Muscle layer of duodenum (tissue), 2 donors: ENCODE results near the gene FOXO4.

Source experiments
- H3K27ac ChIP-seq: one replicate; pipeline ENCODE4 v1.7.0; 2013; ENCODE audit warnings: mild to moderate bottlenecking, low read length
- H3K27me3 ChIP-seq: one replicate; pipeline ENCODE4 v1.7.0; 2013; ENCODE audit warnings: low read depth, mild to moderate bottlenecking, control low read depth, low read length
- H3K36me3 ChIP-seq, 2 donors: one replicate each; pipeline ENCODE4 v1.7.0; 2013; ENCODE audit warnings: low read length in 2 of 2, control low read depth in 1 of 2, mild to moderate bottlenecking in 1 of 2; ENCODE audit not compliant: insufficient read depth in 2 of 2, control insufficient read depth in 1 of 2
- H3K4me1 ChIP-seq, 2 donors: one replicate each; pipeline ENCODE4 v1.7.0; 2013; ENCODE audit warnings: low read length in 2 of 2, mild to moderate bottlenecking in 2 of 2, control low read depth in 1 of 2, moderate library complexity in 1 of 2; ENCODE audit not compliant: insufficient read depth in 2 of 2, control insufficient read depth in 1 of 2
- H3K4me3 ChIP-seq, 2 donors: one replicate each; pipeline ENCODE4 v1.7.0; 2013; ENCODE audit warnings: low read length in 2 of 2, low read depth in 1 of 2, mild to moderate bottlenecking in 1 of 2
- H3K9me3 ChIP-seq, 2 donors: one replicate each; pipeline ENCODE4 v1.7.0; 2013; ENCODE audit warnings: low read length in 2 of 2, control low read depth in 1 of 2, mild to moderate bottlenecking in 1 of 2; ENCODE audit not compliant: control insufficient read depth in 1 of 2
- donor health status: healthy.

Gene FOXO4

DNA sequence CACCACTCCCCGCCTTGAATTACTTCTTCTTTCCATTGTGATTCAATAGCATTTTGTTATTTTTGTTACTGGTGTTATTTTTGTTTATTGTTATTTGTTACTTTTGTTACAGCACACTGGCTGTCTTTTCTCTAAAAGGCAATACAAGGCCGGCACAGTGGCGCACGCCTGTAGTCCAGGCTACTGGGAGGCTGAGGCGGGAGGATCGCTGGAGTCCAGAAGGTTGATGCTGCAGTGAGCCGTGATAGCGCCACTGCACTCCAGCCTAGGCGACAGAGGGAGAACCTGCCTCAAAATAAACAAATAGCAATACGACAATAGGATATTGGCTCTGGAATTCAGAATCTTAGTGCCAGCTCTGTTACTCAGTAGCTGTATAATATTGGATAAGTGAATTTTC is 21.7 kb downstream of the FOXO4 start:
- peaks cover 13 to 14% of the 10 kb centered on the region in 2 donors for H3K36me3 ChIP-seq
- peaks cover 2 to 10% of the 10 kb centered on the region in 2 donors for H3K4me1 ChIP-seq
- no peak overlapping the region for H3K4me3 ChIP-seq
- no peaks in the 10 kb centered on the region for H3K27me3 ChIP-seq
- H3K9me3 ChIP-seq: no peaks in the 10 kb centered on the region
- H3K27ac ChIP-seq: no peak overlapping the region

DNA sequence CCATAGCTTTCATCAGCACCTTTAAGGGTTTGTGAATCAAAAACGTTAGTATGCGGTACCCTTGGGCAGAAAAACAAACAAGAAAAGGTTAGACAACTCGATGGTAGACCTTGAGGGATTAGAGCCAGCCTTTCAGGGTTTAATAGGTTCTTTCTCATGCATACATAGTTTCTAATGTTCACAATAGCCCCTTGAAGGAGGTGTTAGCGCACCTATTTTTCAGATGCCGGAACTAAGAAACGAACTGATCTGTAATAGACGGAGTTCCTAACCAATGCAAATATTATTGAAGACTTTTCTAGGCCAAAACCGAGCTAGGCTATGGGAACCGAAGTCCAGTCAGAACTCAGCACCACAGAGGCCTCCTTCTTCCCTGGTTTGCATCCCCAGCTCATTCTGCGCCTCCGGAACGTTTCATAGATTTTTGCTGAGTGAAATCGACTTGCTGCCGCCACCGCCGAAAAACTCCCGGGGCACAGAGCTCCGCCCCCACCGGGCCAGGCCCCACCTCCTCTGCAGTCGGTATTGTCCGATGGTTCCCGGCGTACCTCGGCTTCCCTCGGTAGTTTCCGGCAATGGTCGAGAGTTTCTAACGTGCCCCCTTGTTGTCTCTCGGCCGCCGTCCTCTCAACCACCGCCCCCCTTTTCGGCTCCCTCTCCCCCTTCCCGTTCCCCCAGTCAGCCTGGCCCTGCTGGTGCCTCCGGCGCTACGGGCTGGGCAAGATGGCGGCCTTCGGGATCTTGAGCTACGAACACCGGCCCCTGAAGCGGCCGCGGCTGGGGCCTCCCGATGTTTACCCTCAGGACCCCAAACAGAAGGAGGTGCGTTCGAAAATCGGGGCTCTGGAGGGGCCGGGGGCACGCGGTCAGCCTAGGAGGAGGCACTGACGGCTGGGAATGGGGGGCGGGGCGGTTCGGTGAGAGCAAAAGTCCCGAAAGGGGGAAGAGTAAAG is 22.7 kb downstream of the FOXO4 start, which contains the start of gene MED12:
Gene MED12 (plus strand): TSS at position 565 of the 953 bp plus-strand sequence. CDS start 159 bp downstream, at position 724.
- H3K4me3 ChIP-seq: peak within 1 kb of the TSS; percentile 60 to 79
- peaks cover 2 to 10% of the 10 kb centered on the region in 2 donors for H3K4me1 ChIP-seq
- no peaks in the 10 kb centered on the region for H3K27me3 ChIP-seq
- H3K27ac ChIP-seq: peak within 1 kb of the TSS; percentile 80
- peaks cover 15 to 23% of the 10 kb centered on the region in 2 donors for H3K36me3 ChIP-seq
- no peaks in the 10 kb centered on the region for H3K9me3 ChIP-seq

- Histone ChIP-seq H3K4me1 (peaks cover 2 to 10% of the 10 kb centered on the region in 2 donors), H3K36me3 (peaks cover 22 to 30% of the 10 kb centered on the region in 2 donors), H3K27ac (peak overlapping the region; percentile 63), H3K4me3 (peak overlapping the region; percentile 60 to 79), H3K9me3 (no peaks in the 10 kb centered on the region), H3K27me3 (no peaks in the 10 kb centered on the region)
Observed at GRCh38 chrX:71118985-71119535, 23.4 kb downstream of the FOXO4 start.

GRCh38 chrX:71128166-71128833 is 32.6 kb downstream of the FOXO4 start:
- H3K27me3 ChIP-seq: no peaks in the 10 kb centered on the region
- no peaks in the 10 kb centered on the region for H3K9me3 ChIP-seq
- H3K4me1 ChIP-seq: no peaks in the 10 kb centered on the region
- H3K27ac ChIP-seq: no peak overlapping the region
- peaks cover 51 to 84% of the 10 kb centered on the region in 2 donors for H3K36me3 ChIP-seq
- H3K4me3 ChIP-seq: no peak overlapping the region

DNA sequence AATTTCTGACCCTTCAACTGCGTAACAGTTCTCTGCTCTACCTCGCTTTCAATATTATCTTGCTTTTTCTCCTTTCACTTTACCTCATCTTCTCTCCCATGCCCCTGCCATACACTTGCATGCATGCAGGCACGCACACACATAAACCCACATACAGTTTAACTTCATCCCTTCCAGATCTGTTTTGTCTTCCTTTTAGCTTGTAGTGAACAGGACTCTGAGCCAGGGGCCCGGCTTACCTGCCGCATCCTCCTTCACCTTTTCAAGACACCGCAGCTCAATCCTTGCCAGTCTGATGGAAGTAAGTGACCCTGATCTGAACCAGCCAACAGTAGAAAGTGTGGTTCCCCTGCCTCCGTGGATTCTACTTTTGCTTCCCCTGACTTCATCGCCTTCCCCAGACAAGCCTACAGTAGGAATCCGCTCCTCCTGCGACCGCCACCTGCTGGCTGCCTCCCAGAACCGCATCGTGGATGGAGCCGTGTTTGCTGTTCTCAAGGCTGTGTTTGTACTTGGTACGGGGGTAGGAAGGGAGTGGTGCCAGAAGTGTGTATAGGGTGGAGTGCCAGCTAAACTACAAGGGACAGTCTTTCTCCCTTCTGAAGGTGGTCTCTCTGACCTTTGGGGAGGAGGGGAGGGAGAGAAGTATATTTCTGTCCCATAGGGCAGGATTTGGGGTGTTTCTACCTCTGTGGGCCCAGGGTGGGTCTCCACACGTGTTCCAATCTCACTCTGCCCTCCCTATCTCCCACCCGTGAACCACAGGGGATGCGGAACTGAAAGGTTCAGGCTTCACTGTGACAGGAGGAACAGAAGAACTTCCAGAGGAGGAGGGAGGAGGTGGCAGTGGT is 33.5 kb downstream of the FOXO4 start:
- H3K27me3 ChIP-seq: no peaks in the 10 kb centered on the region
- no peaks in the 10 kb centered on the region for H3K9me3 ChIP-seq
- H3K36me3 ChIP-seq: peaks cover 43 to 81% of the 10 kb centered on the region in 2 donors
- no peaks in the 10 kb centered on the region for H3K4me1 ChIP-seq
- no peak overlapping the region for H3K27ac ChIP-seq
- no peak overlapping the region for H3K4me3 ChIP-seq

DNA sequence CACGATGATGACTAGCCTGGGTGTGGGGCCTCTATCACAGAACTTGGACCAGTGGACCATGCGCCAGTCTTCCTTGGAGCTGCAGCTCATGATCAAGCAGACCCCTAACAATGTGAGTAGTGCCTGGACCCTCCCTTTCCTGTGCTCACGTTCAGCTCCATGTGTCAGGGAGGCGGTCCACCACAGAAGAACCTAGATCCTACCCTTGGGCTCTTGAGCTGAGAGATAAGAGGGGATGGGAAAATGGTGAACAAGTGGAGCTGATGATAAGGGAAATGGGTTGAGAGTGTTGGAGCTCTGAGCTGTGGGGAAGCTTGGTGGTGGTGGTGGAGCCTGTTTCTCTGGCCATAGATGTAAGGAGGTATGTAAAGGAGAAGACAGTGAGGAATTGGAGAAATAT is 35.9 kb downstream of the FOXO4 start:
- H3K36me3 ChIP-seq: peaks cover 50 to 85% of the 10 kb centered on the region in 2 donors

GRCh38 chrX:71140440-71140839 is 44.8 kb downstream of the FOXO4 start:
- H3K9me3 ChIP-seq: no peaks in the 10 kb centered on the region
- H3K4me3 ChIP-seq: no peak overlapping the region
- peaks cover 0 to 18% of the 10 kb centered on the region in 2 donors for H3K4me1 ChIP-seq
- H3K27me3 ChIP-seq: no peaks in the 10 kb centered on the region
- H3K27ac ChIP-seq: no peak overlapping the region
- H3K36me3 ChIP-seq: peaks cover 13 to 43% of the 10 kb centered on the region in 2 donors

More for the DNA sequence above, 35.9 kb downstream of the FOXO4 start:
- no peak overlapping the region for H3K4me3 ChIP-seq
- H3K27ac ChIP-seq: no peak overlapping the region
- no peaks in the 10 kb centered on the region for H3K9me3 ChIP-seq
- no peaks in the 10 kb centered on the region for H3K27me3 ChIP-seq
- H3K4me1 ChIP-seq: no peaks in the 10 kb centered on the region

DNA sequence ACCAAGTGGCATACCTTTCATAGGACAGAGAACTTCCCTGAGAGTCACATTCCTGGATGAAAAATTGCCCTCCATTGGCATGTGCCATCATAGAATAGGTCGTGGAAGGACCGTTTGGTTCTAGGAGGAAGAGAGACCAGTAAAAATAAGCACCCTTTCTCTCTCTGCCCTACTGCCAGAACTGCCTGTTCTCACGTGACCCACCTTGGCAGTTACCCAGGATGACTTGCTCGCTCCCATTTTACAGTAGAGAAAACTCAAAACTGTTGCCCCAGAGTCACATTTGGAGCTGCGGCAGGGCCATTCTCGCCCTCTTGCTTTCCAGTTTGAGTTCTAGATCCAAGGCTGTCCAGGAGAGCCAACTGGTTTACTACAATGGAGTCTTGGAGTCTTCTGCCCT is 47.9 kb downstream of the FOXO4 start:
- H3K4me3 ChIP-seq: no peak overlapping the region
- H3K27ac ChIP-seq: no peak overlapping the region
- H3K27me3 ChIP-seq: no peaks in the 10 kb centered on the region

DNA sequence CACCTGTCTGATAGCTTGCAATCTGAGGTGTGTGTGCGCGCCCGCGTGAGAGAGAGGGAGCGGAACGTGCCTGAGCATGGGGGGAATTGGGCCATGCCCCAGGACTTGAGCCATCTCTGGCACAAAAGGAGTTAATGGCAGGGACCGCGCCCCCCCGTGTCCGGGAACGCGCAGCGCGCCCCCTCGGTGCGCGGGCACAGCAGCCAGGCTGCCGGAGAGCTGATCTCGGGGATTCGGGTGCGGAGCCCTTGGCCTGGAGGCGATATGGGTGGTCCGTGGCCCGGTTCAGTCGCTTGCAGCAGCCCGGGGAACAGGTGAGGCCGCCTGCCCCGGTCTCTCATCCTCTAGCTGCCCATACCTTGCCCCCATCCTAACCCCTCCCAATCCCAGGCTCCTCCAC is 49.0 kb downstream of the FOXO4 start, which contains the start of gene NLGN3:
Gene NLGN3 (plus strand): TSS at position 191 of the 400 bp plus-strand sequence. CDS start 2,909 bp downstream, outside the sequence.
- Histone ChIP-seq H3K27ac (no peak within 1 kb of the TSS), H3K27me3 (no peaks in the 10 kb centered on the region), H3K4me1 (peaks cover 0 to 26% of the 10 kb centered on the region in 2 donors), H3K9me3 (no peaks in the 10 kb centered on the region), H3K36me3 (peaks cover 0 to 5% of the 10 kb centered on the region in 2 donors), H3K4me3 (peak within 1 kb of the TSS; percentile 37 to 58)

More for the DNA sequence above, 47.9 kb downstream of the FOXO4 start:
- Histone ChIP-seq H3K4me1 (peaks cover 0 to 26% of the 10 kb centered on the region in 2 donors), H3K36me3 (peaks cover 8 to 13% of the 10 kb centered on the region in 2 donors), H3K9me3 (no peaks in the 10 kb centered on the region)

- Histone ChIP-seq H3K27me3 (no peaks in the 10 kb centered on the region), H3K36me3 (no peaks in the 10 kb centered on the region), H3K4me3 (no peak overlapping the region), H3K27ac (no peak overlapping the region), H3K4me1 (peaks cover 0 to 26% of the 10 kb centered on the region in 2 donors), H3K9me3 (no peaks in the 10 kb centered on the region)
Observed at GRCh38 chrX:71147496-71148277, 52.0 kb downstream of the FOXO4 start.
